GM21447 (cell line): ENCODE measurements around the gene ATP10D.

Experiments
- ATAC-seq: cut with Tn5 transposase; IDR thresholded peaks from one replicate; pipeline ENCODE4 v1.9.1; 2021; ENCODE audit not compliant: unreplicated experiment

ATP10D gene

DNA sequence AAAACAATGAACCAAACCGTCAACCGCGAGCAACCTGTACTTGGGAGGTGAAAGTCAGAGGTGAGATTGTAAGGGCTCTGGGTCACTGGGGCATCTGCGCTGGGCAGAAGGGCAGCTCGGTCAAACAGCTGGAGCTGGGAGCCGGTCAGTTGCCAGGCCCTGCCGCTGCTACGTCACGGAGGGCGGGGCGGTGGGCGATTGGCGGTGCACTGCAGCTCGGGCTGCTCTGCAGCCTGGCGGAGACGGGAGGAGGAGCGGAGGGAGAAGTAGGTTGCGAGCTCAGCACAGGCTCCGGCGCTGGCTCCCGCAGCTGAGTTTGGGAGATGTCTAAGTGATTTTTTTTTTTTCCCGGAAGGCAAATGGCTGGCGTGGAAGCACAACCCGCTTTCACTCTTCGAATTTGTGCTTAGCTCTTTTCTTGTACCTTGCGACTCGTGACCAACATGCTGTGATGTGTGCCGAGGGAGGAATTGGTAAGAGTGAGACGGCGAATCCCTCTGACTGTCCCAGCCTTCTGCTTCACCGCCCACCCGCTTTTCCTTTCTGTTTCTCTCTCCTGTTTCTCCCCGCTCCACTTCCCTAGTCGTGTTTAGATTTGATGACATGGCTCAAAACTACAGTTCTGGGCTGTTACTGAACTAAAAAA is at the start of gene ATP10D:
ATP10D (plus strand) TSS at position 229 of the 646 bp plus-strand sequence. CDS start 27,266 bp downstream, outside the sequence.
- peak; percentile 92 for ATAC-seq

DNA sequence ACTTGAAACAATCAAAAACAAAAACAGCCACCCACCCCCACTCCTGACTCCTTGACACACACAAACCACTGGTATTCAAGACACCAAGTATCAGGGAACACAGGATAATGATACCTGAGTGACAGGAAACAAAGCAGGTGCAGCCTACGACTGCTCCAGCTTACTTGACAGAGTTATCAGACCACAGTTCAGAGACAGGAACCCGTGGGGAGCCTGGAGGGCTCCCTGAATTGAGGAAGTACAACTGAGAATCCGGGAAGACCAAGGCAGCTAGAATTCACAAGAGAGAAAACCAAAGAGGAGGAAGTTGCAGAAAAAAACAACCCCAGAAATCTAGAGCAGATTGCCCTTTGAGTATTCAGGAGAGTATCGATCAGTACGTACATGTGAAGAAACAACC is 42.1 kb upstream of the ATP10D start:
- peak; percentile 97 for ATAC-seq

DNA sequence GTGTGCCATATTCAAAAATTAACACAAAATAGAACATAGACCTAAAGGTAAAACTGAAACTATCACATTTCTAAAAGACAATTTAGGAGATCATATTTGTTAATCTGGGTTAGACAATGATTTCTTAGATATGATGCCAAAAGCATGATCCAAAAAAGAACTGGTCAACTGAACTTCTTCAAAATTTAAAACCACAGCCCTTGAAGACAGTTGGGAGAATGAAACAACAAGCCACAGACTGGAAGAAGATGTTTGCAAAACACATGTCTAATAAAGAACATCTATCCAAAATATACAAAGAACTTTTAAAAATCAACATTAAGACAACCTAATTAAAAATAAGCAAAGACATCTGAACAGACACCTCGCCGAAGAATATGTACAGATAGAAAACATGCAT is 41.0 kb upstream of the ATP10D start:
- ATAC-seq, result no peak

DNA sequence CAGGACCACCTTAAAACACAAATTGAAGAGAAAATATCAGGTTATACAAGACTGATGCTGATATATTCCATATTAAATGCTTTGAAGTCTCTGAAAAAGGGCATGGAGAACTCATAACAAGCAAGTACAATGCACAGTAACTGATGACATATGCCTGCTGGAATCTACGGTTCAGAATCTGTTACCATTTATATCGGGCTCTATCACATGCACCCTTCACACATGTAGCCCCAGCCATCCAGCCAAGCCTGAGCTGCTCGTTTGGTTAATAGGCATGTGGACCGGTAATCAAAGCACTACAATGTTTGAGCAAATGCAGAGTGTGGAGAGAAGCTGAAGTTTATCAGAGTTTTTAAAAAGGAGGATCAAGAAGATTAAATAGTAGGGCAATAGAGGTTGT is 33.4 kb upstream of the ATP10D start:
- no peak for ATAC-seq

DNA sequence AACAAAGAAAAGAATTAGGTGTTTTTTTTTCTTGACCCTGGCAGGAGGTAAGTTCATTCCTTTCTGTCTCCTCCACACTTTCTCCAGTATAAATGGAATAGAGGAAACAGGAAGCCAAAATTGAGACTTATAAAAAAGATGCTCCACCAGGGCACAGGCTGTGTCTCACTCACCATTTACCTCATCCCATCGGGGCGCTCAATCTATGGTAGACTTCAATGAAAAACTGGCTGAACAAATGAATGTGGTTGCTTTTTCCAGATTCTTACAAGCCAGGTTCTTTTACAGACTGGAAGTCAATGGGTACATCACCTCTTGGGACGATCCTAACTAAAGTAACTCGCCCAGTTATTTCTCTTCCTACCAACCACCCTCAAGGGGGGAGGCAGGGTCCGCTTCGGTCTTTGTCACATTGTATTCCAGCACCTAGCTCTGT is 22.3 kb upstream of the ATP10D start:
- ATAC-seq, result peak; percentile 26

DNA sequence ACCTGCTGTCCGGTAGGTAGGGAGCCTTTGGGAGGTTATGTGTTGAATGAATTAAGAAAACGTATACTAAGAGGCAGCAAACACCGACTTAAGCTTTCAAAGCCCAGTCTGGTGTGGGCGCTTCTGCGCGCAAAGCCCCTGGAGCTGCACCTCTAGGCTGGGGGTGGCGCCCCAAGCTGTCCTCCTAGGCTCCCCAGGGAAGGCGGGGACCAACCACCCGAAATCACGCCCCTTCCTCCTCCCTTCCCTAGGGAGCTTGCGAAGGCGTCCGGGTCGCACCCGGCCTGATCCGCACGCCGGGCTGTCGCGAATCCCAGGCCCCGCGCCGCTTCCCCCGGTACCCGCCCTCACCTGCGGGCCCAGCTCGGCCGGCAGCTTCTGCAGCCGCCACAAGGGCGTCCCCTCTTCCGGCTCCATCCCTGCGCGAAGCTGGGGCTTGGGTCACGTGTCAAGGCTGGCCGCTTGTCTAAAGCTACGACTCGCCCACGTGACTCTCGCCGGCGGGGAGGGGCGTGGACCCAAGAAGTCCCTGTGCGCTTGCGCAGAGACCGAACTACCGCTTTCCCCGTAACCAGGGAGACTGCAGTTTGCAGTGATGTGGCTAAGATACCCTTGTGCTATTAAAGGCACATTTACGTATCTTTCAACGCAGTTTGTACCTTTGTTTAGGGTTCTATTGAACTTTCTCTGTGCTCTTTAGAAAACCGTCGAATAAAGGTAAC is 21.7 kb upstream of the ATP10D start, which contains the start of gene COMMD8:
COMMD8 (minus strand) TSS at position 468 of the 722 bp plus-strand sequence; CDS start at position 417, 51 bp downstream.
- peak; percentile 89 for ATAC-seq

DNA sequence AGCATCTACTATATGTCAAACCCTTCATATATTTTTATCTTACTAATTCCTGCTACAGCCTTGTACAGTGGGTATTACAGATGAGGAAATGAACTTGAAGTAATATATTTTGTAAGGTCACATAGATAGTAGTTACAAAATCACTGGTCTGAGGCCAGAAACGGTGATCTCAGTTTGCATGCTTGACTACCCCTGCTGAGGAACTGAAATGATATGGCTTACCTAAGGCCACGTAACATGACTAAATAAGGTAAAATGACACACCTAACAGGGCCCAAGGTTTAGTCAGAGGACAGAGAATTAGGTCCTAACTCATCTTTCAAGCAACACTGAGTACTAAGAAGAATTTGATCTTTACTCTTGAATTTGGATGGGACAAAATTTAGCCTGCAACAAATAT is 20.1 kb upstream of the ATP10D start:
- ATAC-seq, result peak; percentile 30

DNA sequence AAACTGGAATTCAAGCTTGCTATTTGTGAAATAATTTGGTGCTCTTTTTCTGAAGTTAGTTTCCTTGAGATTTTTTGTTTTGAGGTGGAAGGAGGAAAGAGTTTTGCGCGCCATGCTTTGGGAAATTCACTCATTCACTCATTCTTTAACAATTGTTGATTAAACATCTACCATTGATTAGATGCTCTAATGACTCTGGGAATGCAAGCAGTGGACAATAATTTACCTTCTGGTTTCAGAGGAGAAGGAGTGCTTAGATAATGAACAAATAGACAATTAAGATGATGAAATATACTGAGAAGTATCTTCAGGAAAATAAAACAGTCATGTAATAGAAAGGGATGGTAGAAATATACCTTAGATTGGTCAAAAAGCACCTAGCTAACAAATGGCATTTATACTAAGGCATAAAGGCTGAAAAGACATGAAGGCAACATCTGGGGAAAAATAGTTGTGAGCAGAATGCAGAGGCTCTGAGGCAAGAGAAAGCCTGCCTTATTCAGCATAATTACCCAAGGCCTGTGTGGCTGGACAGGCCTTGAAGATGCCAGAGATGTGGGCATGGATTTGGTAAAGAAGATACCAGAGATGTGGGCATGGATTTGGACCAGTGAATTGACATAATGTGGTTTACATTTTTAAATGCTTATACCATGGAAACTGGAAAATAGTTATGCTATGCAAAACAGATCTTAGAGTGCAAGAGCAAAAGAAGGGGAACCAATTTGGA is 18.9 kb upstream of the ATP10D start:
- ATAC-seq, result no peak

DNA sequence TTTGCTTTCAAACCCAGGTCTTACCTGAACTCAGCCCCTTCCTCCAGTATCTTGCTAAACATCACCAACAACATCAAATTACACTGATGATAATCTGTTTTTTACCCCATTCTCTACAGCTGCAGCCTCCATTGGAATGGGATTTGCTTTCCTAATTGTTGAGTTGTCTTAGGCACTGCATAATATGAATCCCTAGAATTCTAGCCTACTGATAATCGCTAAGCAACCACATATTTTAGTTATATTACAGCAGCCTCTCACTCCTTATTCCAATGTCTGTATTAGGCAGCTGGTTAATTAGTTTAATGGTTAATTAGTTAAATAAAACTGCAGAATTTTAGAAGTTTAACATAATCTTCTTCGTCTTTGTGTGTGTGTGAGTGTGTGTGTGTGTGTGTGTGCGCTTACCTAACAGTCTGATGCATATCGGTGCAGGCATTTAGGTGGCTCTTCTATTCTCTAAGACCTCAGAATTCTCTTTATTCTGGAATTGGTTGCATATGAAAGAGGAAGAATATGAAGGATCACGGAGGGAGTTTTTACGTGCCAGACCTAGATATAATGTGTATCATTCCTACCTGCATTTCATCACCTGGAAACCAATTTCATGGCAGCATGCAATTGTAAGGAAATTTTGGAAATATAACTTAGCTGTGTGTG is 16.2 kb upstream of the ATP10D start:
- no peak for ATAC-seq

DNA sequence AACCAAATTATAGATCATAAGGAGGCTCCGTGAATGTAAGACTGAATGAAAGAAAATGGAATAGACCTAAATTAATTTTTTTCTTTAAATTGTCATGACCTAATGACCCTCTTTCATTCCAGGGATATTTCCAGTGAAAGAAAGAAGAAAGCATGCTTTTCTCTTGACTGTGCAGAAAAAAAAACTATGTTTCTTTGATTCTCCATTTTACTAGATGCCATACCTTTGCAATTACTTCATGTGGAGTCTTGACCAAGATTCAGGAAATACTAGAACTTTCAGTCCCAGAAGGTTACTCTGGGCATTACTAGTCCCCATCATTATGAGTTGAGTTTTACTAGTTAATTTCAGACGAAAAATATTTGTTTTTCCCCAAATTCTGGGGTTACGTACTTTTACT is 15.1 kb upstream of the ATP10D start:
- ATAC-seq, result no peak

DNA sequence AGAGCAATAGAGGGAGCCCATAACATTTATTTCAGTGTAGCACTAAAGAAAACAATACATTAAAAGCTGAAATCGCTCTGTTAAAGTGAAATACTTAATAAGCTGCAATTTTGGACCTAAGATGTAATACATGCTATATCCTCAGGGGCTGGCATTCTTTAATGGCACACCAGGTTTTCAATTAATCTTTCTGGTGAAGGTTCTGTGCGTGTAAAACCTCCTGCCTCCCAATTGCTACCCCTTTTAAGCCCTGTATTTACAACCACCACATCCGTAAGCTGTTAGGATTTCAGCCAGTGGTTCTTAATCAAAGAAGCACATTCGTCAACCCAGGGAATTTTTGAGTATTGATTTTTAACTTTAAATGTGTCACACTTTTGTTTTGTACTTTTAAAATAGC is 14.0 kb upstream of the ATP10D start:
- ATAC-seq, result no peak

DNA sequence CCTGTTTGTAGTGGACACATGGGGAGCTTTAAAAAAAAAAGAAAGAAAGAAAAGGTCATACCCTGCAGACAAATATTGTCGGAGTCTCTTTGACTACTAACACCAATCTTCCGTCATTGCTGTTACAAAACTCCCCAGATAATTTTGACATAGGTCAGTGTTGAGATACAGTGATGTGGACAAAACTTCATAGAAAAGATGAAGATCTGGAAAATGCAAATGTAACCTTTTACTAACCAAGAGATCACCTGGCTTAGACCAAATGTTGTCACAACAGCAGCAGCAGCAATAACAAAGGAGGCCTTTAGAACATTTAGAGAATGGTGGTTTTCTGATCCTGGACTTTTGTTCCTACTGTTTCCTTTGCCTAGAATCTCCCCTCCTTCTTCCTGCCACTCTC is 13.5 kb upstream of the ATP10D start:
- ATAC-seq, result no peak

DNA sequence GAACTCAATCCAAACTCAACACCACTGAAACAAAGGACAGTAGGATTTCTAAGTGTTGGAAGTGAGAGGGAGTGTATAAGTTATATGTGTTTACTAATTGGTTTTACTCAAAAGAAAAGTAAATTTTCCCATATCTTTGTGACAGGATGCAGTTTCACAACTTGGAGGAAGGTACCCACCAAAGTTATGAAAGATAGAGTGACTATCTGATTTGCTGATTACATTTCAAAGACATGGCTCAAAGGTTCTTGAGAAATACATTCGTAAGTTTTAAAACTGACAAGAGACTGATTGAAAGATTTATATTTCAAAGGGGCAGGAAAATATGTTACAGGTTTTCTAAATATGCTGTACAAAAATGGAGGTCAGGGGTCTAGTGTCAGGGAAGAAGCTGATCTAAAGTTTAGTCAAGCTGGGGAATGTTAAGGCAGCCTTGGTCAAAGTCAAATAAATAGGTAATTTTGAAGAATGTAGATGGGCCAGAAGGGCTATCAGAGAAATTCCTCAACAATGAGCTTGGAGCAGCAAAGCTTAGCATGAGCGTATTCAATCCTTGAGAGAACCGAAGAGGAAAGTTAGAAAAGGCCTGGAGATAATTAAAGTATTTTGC is 11.8 kb upstream of the ATP10D start:
- ATAC-seq, result no peak

DNA sequence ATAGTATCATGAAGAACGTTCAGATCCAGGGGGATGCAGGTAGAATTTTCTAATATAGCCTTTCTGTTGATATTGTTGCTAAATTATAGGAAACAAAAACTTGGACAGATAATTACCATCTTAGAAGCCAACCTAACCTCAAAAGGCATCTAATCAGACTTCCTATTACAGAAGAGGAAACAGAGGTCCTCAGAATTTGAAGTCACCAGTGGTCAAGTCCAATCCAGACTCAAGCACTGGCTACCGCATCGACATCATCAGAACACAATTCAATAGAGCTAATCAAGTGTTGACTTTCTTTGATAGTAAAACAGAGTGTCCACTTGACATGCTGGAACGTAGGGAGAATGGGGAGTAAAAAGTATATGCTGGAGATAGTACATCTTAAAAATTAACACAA is 10.3 kb upstream of the ATP10D start:
- no peak for ATAC-seq

DNA sequence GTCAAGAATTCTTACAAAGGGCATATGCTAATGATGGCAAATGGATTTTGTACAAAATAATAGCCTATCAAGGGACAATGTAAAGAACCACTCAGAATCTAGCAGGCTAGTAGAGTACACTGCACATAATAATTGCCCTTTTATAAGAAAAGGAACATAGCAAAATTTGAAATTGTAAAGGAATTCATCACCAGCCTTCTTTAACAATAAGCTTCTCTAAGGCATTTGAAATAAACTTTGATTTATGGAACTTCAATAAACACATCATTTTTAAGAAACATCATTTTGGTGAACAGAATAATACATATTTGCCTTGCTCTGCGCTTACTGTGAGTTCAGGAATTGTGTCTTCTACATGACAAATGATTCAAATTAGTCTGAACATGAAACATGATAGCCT is 9.7 kb upstream of the ATP10D start:
- ATAC-seq, result no peak

DNA sequence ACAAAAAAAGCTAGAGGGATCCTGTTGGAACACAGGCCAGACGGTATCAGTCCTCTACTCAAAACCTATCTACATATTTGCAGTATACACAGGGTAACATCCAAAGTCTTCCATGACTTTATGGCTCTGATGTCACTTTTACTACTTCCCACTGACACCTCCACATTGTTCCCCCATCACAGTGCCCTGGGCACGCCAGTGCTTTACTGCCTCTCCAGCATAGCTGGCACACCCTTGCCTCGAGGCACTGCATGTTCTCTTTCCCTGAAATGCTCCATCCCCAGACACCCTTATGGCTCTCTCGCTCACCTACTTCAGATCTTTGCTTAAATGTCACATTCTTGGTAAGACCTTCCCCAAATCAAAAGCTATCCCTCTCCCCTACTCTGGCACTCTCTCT is 6.3 kb upstream of the ATP10D start:
- ATAC-seq, result no peak

DNA sequence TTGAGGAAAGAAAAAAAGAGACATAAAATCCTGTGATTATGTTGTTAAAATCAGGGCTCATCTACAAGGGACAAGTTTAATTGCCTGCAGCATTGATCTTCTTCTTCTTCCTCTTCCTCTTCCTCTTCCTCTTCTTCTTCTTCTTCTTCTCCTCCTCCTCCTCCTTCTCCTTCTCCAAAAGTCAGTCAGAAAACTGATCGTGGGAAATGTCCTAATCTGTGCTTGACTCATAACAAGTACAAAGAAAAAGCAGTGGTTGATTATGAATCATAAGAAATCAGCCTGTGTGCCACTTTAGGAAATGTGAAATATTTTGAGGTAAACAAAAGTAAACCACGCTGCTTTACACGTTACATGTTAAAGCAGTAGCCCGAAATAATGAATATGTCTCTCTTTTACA is 2.7 kb upstream of the ATP10D start:
- no peak for ATAC-seq

DNA sequence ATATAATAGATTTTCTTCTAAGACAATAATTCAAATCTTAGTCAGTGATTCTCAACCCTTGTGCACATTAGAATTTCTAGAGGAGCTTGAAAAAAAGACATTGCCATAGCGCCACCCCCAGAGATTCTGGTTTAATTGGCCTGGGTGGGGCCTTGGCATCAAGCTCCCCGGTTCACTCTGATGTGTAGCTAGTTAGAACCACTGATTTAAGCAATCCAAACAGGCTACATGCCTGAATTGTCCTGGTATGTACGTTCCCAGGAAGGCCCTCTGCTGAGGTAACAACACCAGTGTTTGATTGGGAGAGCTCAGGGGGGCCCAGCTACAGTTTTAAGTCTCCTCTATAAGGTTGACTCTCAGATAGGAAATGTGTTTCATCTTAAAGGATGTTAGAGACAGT is 1.3 kb upstream of the ATP10D start:
- ATAC-seq, result no peak

DNA sequence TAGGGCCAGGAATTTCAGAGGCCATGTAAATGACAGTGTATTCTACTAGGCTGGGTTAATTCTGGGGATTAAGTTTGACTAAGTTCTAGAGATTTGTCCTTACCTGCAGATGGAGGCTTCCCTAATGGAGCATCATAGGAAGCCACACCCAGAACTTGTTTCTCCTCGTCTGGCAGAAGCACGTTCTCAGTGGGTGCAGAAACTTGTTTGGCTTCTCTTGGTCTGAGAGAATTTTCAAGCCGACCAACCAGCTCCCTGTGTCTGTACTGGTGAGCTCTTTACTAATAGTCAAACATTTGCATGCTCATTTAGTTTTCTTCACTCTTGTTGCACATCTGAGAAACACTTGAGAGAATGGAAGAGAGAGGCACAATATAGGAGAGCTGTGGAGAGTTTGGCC is 907 bp upstream of the ATP10D start:
- ATAC-seq, result no peak

DNA sequence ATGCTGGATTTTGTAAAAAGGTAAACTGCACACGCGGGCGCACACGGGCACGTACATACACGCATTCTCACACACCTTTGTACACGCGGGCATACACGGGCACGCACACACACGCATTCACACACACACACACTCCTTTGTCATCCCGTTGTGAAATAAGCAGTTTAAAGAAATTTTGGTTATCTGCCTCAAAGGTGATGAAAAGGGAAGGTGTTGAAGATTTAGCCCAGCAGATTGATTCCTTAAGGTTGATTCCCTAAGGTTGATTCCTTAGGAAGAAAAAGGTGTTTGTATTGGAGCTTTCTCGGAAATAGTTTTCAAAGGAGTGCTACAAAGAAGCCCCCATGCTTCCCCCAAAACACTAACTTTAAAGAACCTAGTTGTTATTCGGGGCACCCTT is 693 bp downstream of the ATP10D start:
- peak; percentile 1 for ATAC-seq

DNA sequence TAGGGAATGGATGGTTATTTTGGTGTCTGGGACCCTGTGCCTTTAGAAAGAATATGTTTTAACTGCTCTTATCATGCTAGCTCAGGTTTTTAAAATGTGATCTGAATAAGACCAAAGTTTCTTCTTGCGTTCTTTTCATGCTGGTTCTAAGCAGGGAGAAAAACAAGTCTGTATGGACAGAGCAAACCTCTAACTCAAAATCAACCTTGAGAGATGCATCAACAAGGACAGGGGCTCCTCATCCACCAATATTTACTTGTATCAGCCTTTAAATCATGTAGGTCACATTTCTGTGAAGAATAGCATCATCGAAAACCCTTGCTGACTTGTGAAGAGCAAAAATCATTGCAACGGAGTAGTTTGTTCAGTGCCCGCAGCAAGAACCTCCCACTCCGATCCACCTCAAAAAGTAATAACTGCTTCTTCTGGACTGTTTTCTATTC is 1.2 kb downstream of the ATP10D start:
- no peak for ATAC-seq
